Mammary epithelial cell (primary cell): ENCODE measurements around the gene CACUL1.

ENCODE experiments used
- CTCF ChIP-seq, 2 donors: IDR thresholded peaks in 1 of 2; conservative IDR thresholded peaks in 1 of 2; 2 replicates each; pipeline ENCODE4 v1.5.1; 2011 to 2012; ENCODE audit warnings: inconsistent platforms in 2 of 2, low read length in 2 of 2, mild to moderate bottlenecking in 2 of 2, control low read depth in 1 of 2, low read depth in 1 of 2; ENCODE audit not compliant: insufficient read depth in 1 of 2; ENCODE audit errors: extremely low read depth in 1 of 2
- EZH2 ChIP-seq: IDR thresholded peaks from 2 replicates; pipeline ENCODE4 v1.6.1; 2012; ENCODE audit warnings: low read length, inconsistent platforms, borderline replicate concordance

DNA sequence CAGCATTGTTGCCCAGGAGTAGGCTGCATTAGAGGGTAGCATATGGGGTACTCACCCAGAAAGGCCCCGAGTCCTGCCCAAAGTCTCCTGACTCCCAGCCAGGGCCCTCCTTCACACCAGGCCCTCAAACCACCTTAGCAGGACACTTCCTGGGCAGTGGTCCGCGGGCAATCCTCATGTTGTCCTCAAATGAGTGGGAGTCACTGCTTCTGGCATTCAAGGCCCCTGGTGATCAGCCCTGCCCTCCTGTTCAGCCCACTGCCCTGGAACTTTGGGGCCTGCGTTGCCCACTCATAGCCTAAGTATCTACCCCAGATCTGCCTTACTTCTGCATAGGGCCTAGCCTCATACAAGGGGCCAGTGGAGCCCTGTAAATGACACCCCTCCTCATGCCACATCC is 88.4 kb downstream of the CACUL1 start:
- TF ChIP-seq CTCF (conservative IDR thresholded peaks at IDR 0.05 in 1 of 2, IDR thresholded peaks at IDR 0.05 in 1 of 2; ENCODE audit: extremely low read depth in 1 of 2, insufficient read depth in 1 of 2, low read depth in 1 of 2, low read length in 2 of 2) (no peak), EZH2 (no peak)
